GM12891 (cell line): ENCODE results near the gene MEGF6.

ENCODE experiments used
- PAX5 ChIP-seq: IDR thresholded peaks from 2 replicates; pipeline ENCODE4 v1.6.1; 2011; ENCODE audit warnings: low read length, moderate library complexity, mild to moderate bottlenecking; ENCODE audit not compliant: insufficient read depth, severe bottlenecking
- POLR2A ChIP-seq: IDR thresholded peaks from 2 replicates; pipeline ENCODE4 v1.6.1; 2011; ENCODE audit warnings: low read depth, low read length, control low read depth
- POLR2AphosphoS5 ChIP-seq: IDR thresholded peaks from 2 replicates; pipeline ENCODE4 v1.6.1; 2011; ENCODE audit warnings: low read depth, low read length, control low read depth
- SPI1 ChIP-seq: IDR thresholded peaks from 2 replicates; pipeline ENCODE4 v1.6.1; 2011; ENCODE audit warnings: low read depth, low read length, control low read depth

GRCh38 chr1:3490046-3490745, 121.1 kb downstream of the MEGF6 start:
- TF ChIP-seq POLR2AphosphoS5 (no peak), POLR2A (no peak), SPI1 (no peak), PAX5 (no peak)
